ENCODE data around the gene RFX7.
A peak's percentile ranks its signal among the peaks of the same experiment; 100 is the strongest.

Gene RFX7

GRCh38 chr15:56244038-56244810, 545 bp upstream of the RFX7 start:
- no peak for DNase-seq

GRCh38 chr15:56242576-56243162, 1.0 kb downstream of the RFX7 start:
- peak in 1 of 2 donors; percentile 7 for DNase-seq

GRCh38 chr15:56241374-56242105, 2.1 kb downstream of the RFX7 start:
- DNase-seq: no peak

GRCh38 chr15:56240390-56240789, 3.3 kb downstream of the RFX7 start:
- no peak for DNase-seq

- peak in 1 of 2 donors; percentile 6 for DNase-seq
Measured at GRCh38 chr15:56236197-56236596, 7.5 kb downstream of the RFX7 start.

GRCh38 chr15:56234804-56235203, 8.9 kb downstream of the RFX7 start:
- DNase-seq: no peak

GRCh38 chr15:56233549-56233948, 10.1 kb downstream of the RFX7 start:
- no peak for DNase-seq

- no peak for DNase-seq
Measured at GRCh38 chr15:56232058-56232457, 11.6 kb downstream of the RFX7 start.

- DNase-seq: no peak
Measured at GRCh38 chr15:56228854-56229253, 14.8 kb downstream of the RFX7 start.

GRCh38 chr15:56228352-56228751, 15.3 kb downstream of the RFX7 start:
- no peak for DNase-seq

GRCh38 chr15:56227780-56228179, 15.9 kb downstream of the RFX7 start:
- no peak for DNase-seq

GRCh38 chr15:56227306-56227705, 16.4 kb downstream of the RFX7 start:
- no peak for DNase-seq

- no peak for DNase-seq
Measured at GRCh38 chr15:56225520-56225919, 18.2 kb downstream of the RFX7 start.

- no peak for DNase-seq
Measured at GRCh38 chr15:56222302-56222701, 21.4 kb downstream of the RFX7 start.

- no peak for DNase-seq
Measured at GRCh38 chr15:56217341-56217740, 26.3 kb downstream of the RFX7 start.

- DNase-seq: no peak
Measured at GRCh38 chr15:56215769-56216168, 27.9 kb downstream of the RFX7 start.

- no peak for DNase-seq
Measured at GRCh38 chr15:56211960-56212550, 31.6 kb downstream of the RFX7 start.

- DNase-seq: no peak
Measured at GRCh38 chr15:56211064-56211463, 32.6 kb downstream of the RFX7 start.

- peak in 1 of 2 donors; percentile 7 for DNase-seq
Measured at GRCh38 chr15:56208641-56209155, 35.0 kb downstream of the RFX7 start.

GRCh38 chr15:56208185-56208584, 35.5 kb downstream of the RFX7 start:
- DNase-seq: no peak

- DNase-seq: no peak
Measured at GRCh38 chr15:56207711-56208110, 36.0 kb downstream of the RFX7 start.

GRCh38 chr15:56207092-56207491, 36.6 kb downstream of the RFX7 start:
- no peak for DNase-seq
